Tibial artery (tissue), 4 donors: Measurements from ENCODE around the gene MRPS6.
A peak's percentile ranks its signal among the peaks of the same experiment; 100 is the strongest.

ENCODE experiments used
- DNase-seq, 2 donors: peaks; one replicate each; pipeline ENCODE4 v3.0.0-alpha.2; 2019
- H3K27ac ChIP-seq, 2 donors: fragments of 200-600 bp; sonication (generic) in 1 of 2; 1 replicate in 1 of 2; 2 replicates in 1 of 2; pipeline ENCODE4 v1.5.1; 2018 to 2019; ENCODE audit warnings: mild to moderate bottlenecking in 1 of 2
- H3K27me3 ChIP-seq, 2 donors: fragments of 200-600 bp; sonication (generic) in 1 of 2; one replicate each; pipeline versions ENCODE4 v1.5.1 to v1.6.0; 2016 to 2019
- H3K36me3 ChIP-seq, 3 donors: fragments of 200-600 bp; sonication (generic) in 2 of 3; one replicate each; pipeline ENCODE4 v1.5.1; 2016 to 2019; ENCODE audit warnings: mild to moderate bottlenecking in 2 of 3
- H3K4me1 ChIP-seq, 4 donors: fragments of 200-600 bp; sonication (generic) in 2 of 4; 1 replicate in 3 of 4; 2 replicates in 1 of 4; pipeline ENCODE4 v1.5.1; 2016 to 2019
- H3K4me3 ChIP-seq, 2 donors: fragments of 200-600 bp; sonication (generic) in 1 of 2; 1 replicate in 1 of 2; 2 replicates in 1 of 2; pipeline ENCODE4 v1.5.1; 2018 to 2019; ENCODE audit warnings: mild to moderate bottlenecking in 2 of 2
- H3K9me3 ChIP-seq, 3 donors: fragments of 200-600 bp; sonication (generic) in 1 of 3; one replicate each; pipeline ENCODE4 v1.5.1; 2016 to 2019
- intact Hi-C: fragments of 100-400 bp; cut with DNase I; formaldehyde crosslinking; loops from one replicate; pipeline ENCODE4 v1.15.0; 2023; ENCODE audit warnings: low total_unique reads
- TF ChIP-seq, protein P1 (sequence below), 2 experiments: fragments of 200-600 bp in 1 of 2; fragments of 450-650 bp in 1 of 2; IDR thresholded peaks; one replicate each; pipeline ENCODE4 v1.5.1; 2017 to 2019; ENCODE audit warnings: antibody characterized with exemption in 2 of 2, mild to moderate bottlenecking in 1 of 2, moderate library complexity in 1 of 2

Gene MRPS6

GRCh38 chr21:34154878-34155277 lies 81.5 kb downstream of the MRPS6 start:
- H3K36me3 ChIP-seq: no peaks in the 10 kb centered on the region
- DNase-seq: no peak
- intact Hi-C loops: no loop called here
- H3K27ac ChIP-seq: peak overlapping the region in 1 of 2 donors; percentile 31
- TF ChIP-seq, protein P1, sequence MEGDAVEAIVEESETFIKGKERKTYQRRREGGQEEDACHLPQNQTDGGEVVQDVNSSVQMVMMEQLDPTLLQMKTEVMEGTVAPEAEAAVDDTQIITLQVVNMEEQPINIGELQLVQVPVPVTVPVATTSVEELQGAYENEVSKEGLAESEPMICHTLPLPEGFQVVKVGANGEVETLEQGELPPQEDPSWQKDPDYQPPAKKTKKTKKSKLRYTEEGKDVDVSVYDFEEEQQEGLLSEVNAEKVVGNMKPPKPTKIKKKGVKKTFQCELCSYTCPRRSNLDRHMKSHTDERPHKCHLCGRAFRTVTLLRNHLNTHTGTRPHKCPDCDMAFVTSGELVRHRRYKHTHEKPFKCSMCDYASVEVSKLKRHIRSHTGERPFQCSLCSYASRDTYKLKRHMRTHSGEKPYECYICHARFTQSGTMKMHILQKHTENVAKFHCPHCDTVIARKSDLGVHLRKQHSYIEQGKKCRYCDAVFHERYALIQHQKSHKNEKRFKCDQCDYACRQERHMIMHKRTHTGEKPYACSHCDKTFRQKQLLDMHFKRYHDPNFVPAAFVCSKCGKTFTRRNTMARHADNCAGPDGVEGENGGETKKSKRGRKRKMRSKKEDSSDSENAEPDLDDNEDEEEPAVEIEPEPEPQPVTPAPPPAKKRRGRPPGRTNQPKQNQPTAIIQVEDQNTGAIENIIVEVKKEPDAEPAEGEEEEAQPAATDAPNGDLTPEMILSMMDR (IDR thresholded peaks at IDR 0.05): no peak
- no peaks in the 10 kb centered on the region for H3K27me3 ChIP-seq
- no peaks in the 10 kb centered on the region for H3K9me3 ChIP-seq
- no peak overlapping the region for H3K4me3 ChIP-seq
- H3K4me1 ChIP-seq: peaks cover 0 to 18% (median 7%) of the 10 kb centered on the region in 4 donors

- TF ChIP-seq, protein P1 (IDR thresholded peaks at IDR 0.05): no peak
- peak overlapping the region in 1 of 2 donors; percentile 12 for H3K27ac ChIP-seq
- H3K27me3 ChIP-seq: no peaks in the 10 kb centered on the region
- intact Hi-C loops: no loop called here
- H3K4me3 ChIP-seq: no peak overlapping the region
- H3K9me3 ChIP-seq: no peaks in the 10 kb centered on the region
- peaks cover 0 to 17% (median 4%) of the 10 kb centered on the region in 4 donors for H3K4me1 ChIP-seq
- DNase-seq: no peak
- no peaks in the 10 kb centered on the region for H3K36me3 ChIP-seq
Observed at GRCh38 chr21:34156957-34157356, 83.6 kb downstream of the MRPS6 start.

DNA sequence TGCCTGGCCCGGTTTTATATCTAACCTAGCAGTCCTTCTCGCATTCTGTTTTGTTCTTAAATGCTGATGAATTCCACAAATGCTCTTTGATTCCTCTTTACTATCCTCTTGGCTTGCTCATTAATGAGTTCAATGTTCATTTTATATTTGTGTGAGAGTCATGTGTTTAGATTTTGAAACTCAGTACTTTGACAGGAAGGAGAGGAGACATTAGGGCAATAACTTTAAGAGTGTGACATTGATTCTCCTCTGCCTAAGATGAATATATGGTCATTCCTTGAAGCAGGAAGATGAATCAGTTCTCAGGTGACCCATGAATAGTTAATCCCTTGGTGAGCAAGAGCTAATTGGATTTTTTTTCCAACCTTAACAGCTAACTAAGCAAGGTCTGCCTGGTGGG lies 84.1 kb downstream of the MRPS6 start:
- peaks cover 0 to 23% (median 5%) of the 10 kb centered on the region in 4 donors for H3K4me1 ChIP-seq
- no peaks in the 10 kb centered on the region for H3K27me3 ChIP-seq
- no peaks in the 10 kb centered on the region for H3K36me3 ChIP-seq
- H3K4me3 ChIP-seq: no peak overlapping the region
- H3K27ac ChIP-seq: peak overlapping the region in 1 of 2 donors; percentile 12
- H3K9me3 ChIP-seq: no peaks in the 10 kb centered on the region
- intact Hi-C loops: no loop called here
- TF ChIP-seq, protein P1 (IDR thresholded peaks at IDR 0.05): no peak
- DNase-seq: no peak

- TF ChIP-seq, protein P1 (IDR thresholded peaks at IDR 0.05): no peak
- H3K27ac ChIP-seq: no peak overlapping the region
- no peaks in the 10 kb centered on the region for H3K36me3 ChIP-seq
- H3K27me3 ChIP-seq: no peaks in the 10 kb centered on the region
- no peak overlapping the region for H3K4me3 ChIP-seq
- intact Hi-C loops: no loop called here
- DNase-seq: no peak
- peaks cover 0 to 30% (median 5%) of the 10 kb centered on the region in 4 donors for H3K4me1 ChIP-seq
- peaks cover 0 to under 1% (median 0%) of the 10 kb centered on the region in 3 donors for H3K9me3 ChIP-seq
Observed at GRCh38 chr21:34158866-34159835, 85.8 kb downstream of the MRPS6 start.

DNA sequence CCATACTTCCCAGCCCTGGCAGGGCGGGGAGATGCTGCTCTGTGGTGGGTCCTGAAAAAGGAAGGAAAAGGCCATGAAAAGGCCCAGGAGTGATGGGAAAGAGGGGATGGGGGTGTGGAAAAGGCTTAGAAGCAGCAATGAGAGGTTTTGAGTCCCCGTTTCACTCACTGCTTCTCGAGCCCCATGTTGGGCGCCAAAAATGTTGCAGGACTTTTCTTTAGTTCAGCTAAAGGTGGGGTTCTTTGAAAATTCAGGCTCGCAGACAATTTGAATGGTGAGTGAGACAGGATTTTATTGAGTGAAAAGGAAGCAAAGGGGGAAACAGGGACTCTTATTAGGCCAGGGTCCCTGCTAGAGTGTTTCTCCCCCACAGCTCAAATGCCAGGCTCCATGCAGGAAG lies 93.1 kb downstream of the MRPS6 start:
- no peak for DNase-seq
- intact Hi-C loops: no loop called here
- TF ChIP-seq, protein P1 (IDR thresholded peaks at IDR 0.05): no peak
- Histone ChIP-seq H3K4me1 (peaks cover 0 to 18% (median 2%) of the 10 kb centered on the region in 4 donors), H3K9me3 (peaks cover 12 to 46% (median 40%) of the 10 kb centered on the region in 3 donors), H3K4me3 (no peak overlapping the region), H3K27ac (no peak overlapping the region), H3K27me3 (no peaks in the 10 kb centered on the region), H3K36me3 (peaks cover 33 to 41% (median 34%) of the 10 kb centered on the region in 3 donors)
